IMR-90 (cell line): ENCODE measurements around the gene CLCA2. TPM values are rescaled to one million over a fixed set of nuclear protein-coding genes. Genes with fewer than 3 reads are reported as not detected.

ENCODE experiments used
- ATAC-seq: fragments of 200-7000 bp; cut with Tn5 transposase; 2 replicates; pipeline ENCODE4 v1.9.1; 2020; ENCODE audit warnings: low read depth, mild to moderate bottlenecking, moderate library complexity
- BruUV-seq: library from RNA; stranded (reverse); fragments of 400-500 nt; replicated peaks from 2 replicates; lab custom pipeline; 2021; lab: Mats Ljungman, UMichigan
- CTCF ChIA-PET: fragments of 300-600 bp; formaldehyde crosslinking; extraction: SDS; loops from one replicate; lab custom pipeline; 2021; ENCODE audit warnings: antibody characterized with exemption; lab: Yijun Ruan, JAX
- POLR2A ChIA-PET: fragments of 300-600 bp; sonication (Branson Sonifier 250); formaldehyde crosslinking; loops from one replicate; lab custom pipeline; 2022; ENCODE audit warnings: antibody characterized with exemption; ENCODE audit not compliant: unreplicated experiment; lab: Charles Lee
- DNase-seq: peaks from one replicate; pipeline ENCODE4 v3.0.0; 2013
- H2AFZ ChIP-seq: replicated peaks from 2 replicates; pipeline ENCODE3; 2013; ENCODE audit warnings: low read length, mild to moderate bottlenecking; ENCODE audit not compliant: poor library complexity
- H2AK5ac ChIP-seq: 2 replicates; pipeline ENCODE4 v1.6.1; 2013; ENCODE audit warnings: low read depth, low read length, inconsistent platforms
- H2AK9ac ChIP-seq: replicated peaks from 2 replicates; pipeline ENCODE3; 2013; ENCODE audit warnings: mild to moderate bottlenecking, low read depth, low read length, moderate library complexity; ENCODE audit not compliant: poor library complexity
- H2BK120ac ChIP-seq: 2 replicates; pipeline ENCODE4 v1.6.1; 2013; ENCODE audit warnings: low read depth, low read length, inconsistent platforms
- H2BK15ac ChIP-seq: 3 replicates; pipeline ENCODE4 v1.6.1; 2013; ENCODE audit warnings: low read depth, low read length, inconsistent platforms
- H2BK20ac ChIP-seq: 2 replicates; pipeline ENCODE4 v1.6.1; 2013; ENCODE audit warnings: low read depth, mild to moderate bottlenecking, inconsistent platforms, low read length, moderate library complexity
- H2BK5ac ChIP-seq: 2 replicates; pipeline ENCODE4 v1.6.1; 2013; ENCODE audit warnings: mild to moderate bottlenecking, low read depth, low read length, inconsistent platforms; ENCODE audit not compliant: poor library complexity, severe bottlenecking
- H3K14ac ChIP-seq: replicated peaks from 2 replicates; pipeline ENCODE4 v1.6.1; 2013; ENCODE audit warnings: low read depth, low read length, inconsistent platforms
- H3K18ac ChIP-seq: 2 replicates; pipeline ENCODE4 v1.6.1; 2013; ENCODE audit warnings: low read depth, low read length, control low read depth
- H3K23ac ChIP-seq: 2 replicates; pipeline ENCODE4 v1.6.1; 2013; ENCODE audit warnings: low read depth, low read length, inconsistent platforms
- H3K27ac ChIP-seq: 2 replicates; pipeline ENCODE4 v1.5.1; 2013; ENCODE audit warnings: mild to moderate bottlenecking, control low read depth, low read length; ENCODE audit not compliant: insufficient read depth
- H3K27me3 ChIP-seq: 2 replicates; pipeline ENCODE4 v1.6.1; 2013; ENCODE audit warnings: low read length; ENCODE audit not compliant: control insufficient read depth, insufficient read depth
- H3K36me3 ChIP-seq: 2 replicates; pipeline ENCODE4 v1.6.1; 2013; ENCODE audit warnings: low read length, mixed read lengths; ENCODE audit not compliant: control insufficient read depth, insufficient read depth
- H3K4ac ChIP-seq: 2 replicates; pipeline ENCODE4 v1.6.1; 2013; ENCODE audit warnings: low read depth, low read length, inconsistent platforms
- H3K4me1 ChIP-seq: 2 replicates; pipeline ENCODE4 v1.6.1; 2013; ENCODE audit warnings: low read length, mixed read lengths; ENCODE audit not compliant: control insufficient read depth, insufficient read depth
- H3K4me2 ChIP-seq: 2 replicates; pipeline ENCODE4 v1.6.1; 2013; ENCODE audit warnings: low read depth, mild to moderate bottlenecking, control low read depth, low read length, moderate library complexity
- H3K4me3 ChIP-seq: 2 replicates; pipeline ENCODE4 v1.5.1; 2013; ENCODE audit warnings: low read depth, mild to moderate bottlenecking, control low read depth, low read length, moderate library complexity; ENCODE audit not compliant: insufficient read depth
- H3K56ac ChIP-seq: 2 replicates; pipeline ENCODE4 v1.6.1; 2013; ENCODE audit warnings: low read length, inconsistent platforms; ENCODE audit not compliant: insufficient read depth; ENCODE audit errors: extremely low read depth
- H3K79me1 ChIP-seq, 2 experiments: 2 replicates each; pipeline ENCODE4 v1.6.1; 2013; ENCODE audit warnings: low read length in 2 of 2, inconsistent platforms in 1 of 2, low read depth in 1 of 2
- H3K9ac ChIP-seq: 2 replicates; pipeline ENCODE4 v1.6.1; 2013; ENCODE audit warnings: low read depth, low read length, control low read depth
- H3K9me1 ChIP-seq: 2 replicates; pipeline ENCODE4 v1.6.1; 2013; ENCODE audit warnings: low read length, inconsistent platforms; ENCODE audit not compliant: insufficient read depth
- H3K9me3 ChIP-seq: 2 replicates; pipeline ENCODE4 v1.6.1; 2013; ENCODE audit warnings: low read length; ENCODE audit not compliant: control insufficient read depth, insufficient read depth
- H4K20me1 ChIP-seq: 2 replicates; pipeline ENCODE4 v1.6.1; 2013; ENCODE audit warnings: low read length, inconsistent platforms; ENCODE audit not compliant: insufficient read depth
- H4K5ac ChIP-seq: 2 replicates; pipeline ENCODE4 v1.6.1; 2013; ENCODE audit warnings: mild to moderate bottlenecking, low read depth, low read length, control low read depth
- H4K8ac ChIP-seq, 2 experiments: 2 replicates each; pipeline ENCODE4 v1.6.1; 2013; ENCODE audit warnings: low read depth in 2 of 2, low read length in 2 of 2, control low read depth in 1 of 2, inconsistent platforms in 1 of 2
- H4K91ac ChIP-seq: 2 replicates; pipeline ENCODE4 v1.6.1; 2013; ENCODE audit warnings: low read depth, low read length, inconsistent platforms; ENCODE audit not compliant: insufficient read depth
- BHLHE40 ChIP-seq: fragments of 150-350 bp; IDR thresholded peaks from 2 replicates; pipeline ENCODE4 v1.6.1; 2016; ENCODE audit warnings: mild to moderate bottlenecking, low read depth, low read length
- CEBPB ChIP-seq: IDR thresholded peaks from 2 replicates; pipeline ENCODE4 v1.6.1; 2012; ENCODE audit warnings: low read depth, low read length, improper control_type of control experiment
- CHD1 ChIP-seq: IDR thresholded peaks from 2 replicates; pipeline ENCODE4 v1.6.1; 2012; ENCODE audit warnings: low read depth, low read length, improper control_type of control experiment
- CTCF ChIP-seq: conservative IDR thresholded peaks from 2 replicates; pipeline ENCODE4 v1.5.1; 2012; ENCODE audit warnings: mild to moderate bottlenecking, low read depth, low read length, improper control_type of control experiment
- ELK1 ChIP-seq: fragments of 150-350 bp; IDR thresholded peaks from 2 replicates; pipeline ENCODE4 v1.6.1; 2016; ENCODE audit warnings: low read depth, mild to moderate bottlenecking, low read length, moderate library complexity, borderline replicate concordance
- FOS ChIP-seq: fragments of 150-350 bp; IDR thresholded peaks from 2 replicates; pipeline ENCODE4 v1.6.1; 2016; ENCODE audit warnings: low read depth, low read length
- NFE2L2 ChIP-seq: fragments of 150-350 bp; IDR thresholded peaks from 2 replicates; pipeline ENCODE4 v1.6.1; 2016; ENCODE audit warnings: low read depth, mild to moderate bottlenecking, low read length
- RCOR1 ChIP-seq: IDR thresholded peaks from 2 replicates; pipeline ENCODE4 v1.6.1; 2012; ENCODE audit warnings: mild to moderate bottlenecking, low read length, improper control_type of control experiment; ENCODE audit not compliant: insufficient replicate concordance
- SMC3 ChIP-seq: fragments of 150-350 bp; IDR thresholded peaks from 2 replicates; pipeline ENCODE4 v1.6.1; 2016; ENCODE audit warnings: low read depth, mild to moderate bottlenecking, antibody characterized with exemption, low read length, moderate library complexity
- USF2 ChIP-seq: fragments of 150-350 bp; IDR thresholded peaks from 2 replicates; pipeline ENCODE4 v1.6.1; 2017; ENCODE audit warnings: mild to moderate bottlenecking, antibody characterized with exemption, low read length, low read depth
- WGBS, 2 experiments: methylation state at CpG; one replicate each; pipeline versions ENCODE4 v1.1.5 to v1.1.7; 2013; ENCODE audit warnings: missing lambda C conversion rate in 2 of 2; ENCODE audit not compliant: insufficient read length in 1 of 2; ENCODE audit errors: extremely low coverage in 2 of 2; 5-methylcytosine and 5-hydroxymethylcytosine counted together
- dilution Hi-C: fragments of 300-500 bp; cut with HindIII; formaldehyde crosslinking; loops from one replicate; pipeline ENCODE4 v1.14.3; 2018; ENCODE audit warnings: low sequenced_read_pairs; ENCODE audit not compliant: unreplicated experiment
- in situ Hi-C: fragments of 300-500 bp; cut with MboI; formaldehyde crosslinking; loops from 3 replicates; pipeline ENCODE4 v1.14.3; 2019; ENCODE audit warnings: low sequenced_read_pairs, inconsistent platforms, mixed read lengths
- intact Hi-C: fragments of 100-400 bp; cut with micrococcal nuclease; formaldehyde crosslinking; loops from 2 replicates; pipeline ENCODE4 v1.10.0; 2022
- polyA plus RNA-seq, 3 experiments: library from polyadenylated mRNA; depleted of rRNA; stranded (reverse); fragments of >200 nt; gene quantifications; 2 replicates each; pipeline ENCODE4 v1.2.3, GENCODE V29; 2012; ENCODE audit warnings: low replicate concordance in 1 of 3
- total RNA-seq: library from RNA; depleted of rRNA; stranded (reverse); fragments of >200 nt; gene quantifications from 2 replicates; pipeline ENCODE4 v1.2.3, GENCODE V29; 2012

CLCA2 gene
- total and polyA plus RNA-seq, 2 of the 4 experiments (the other 2 are of a cell fraction), result 0.09 to 0.18 TPM

GRCh38 chr1:86489242-86489878, 65.4 kb downstream of the CLCA2 start:
- Histone ChIP-seq H3K4ac (no peak overlapping the region), H2BK20ac (no peak overlapping the region), H3K56ac (no peak overlapping the region), H3K27ac (no peak overlapping the region), H2AFZ (no peak overlapping the region), H2AK5ac (no peak overlapping the region), H3K27me3 (peaks cover 12% of the 10 kb centered on the region), H3K9me1 (no peaks in the 10 kb centered on the region), H3K36me3 (no peaks in the 10 kb centered on the region), H4K5ac (no peak overlapping the region), H4K8ac (no peak overlapping the region), H2BK5ac (no peak overlapping the region), H4K20me1 (no peaks in the 10 kb centered on the region), H3K14ac (no peak overlapping the region), H3K18ac (no peak overlapping the region), H3K4me2 (no peak overlapping the region), H3K23ac (no peak overlapping the region), H4K91ac (no peak overlapping the region), H2BK120ac (no peak overlapping the region), H2AK9ac (no peak overlapping the region), H2BK15ac (no peak overlapping the region), H3K4me3 (no peak overlapping the region), H3K9ac (no peak overlapping the region), H3K79me1 (no peaks in the 10 kb centered on the region), H3K4me1 (no peaks in the 10 kb centered on the region), H3K9me3 (no peaks in the 10 kb centered on the region)
- ATAC-seq (no peak), DNase-seq (no peak)
- dilution Hi-C loops, result no loop called here
- CTCF ChIA-PET, result interaction anchor here (1.4 kb wide), 1 partner anchor 10 kb away, joined by 3 read pairs; no protein-coding TSS in a partner anchor
- intact Hi-C loops, result no loop called here
- in situ Hi-C loops, result loop anchor here (25.0 kb wide), 1 partner anchor 598 kb away; no protein-coding TSS in a partner anchor
- POLR2A ChIA-PET, result no interaction called here
- TF ChIP-seq SMC3 (no peak), USF2 (no peak), NFE2L2 (no peak), CHD1 (no peak), CEBPB (no peak), BHLHE40 (no peak), ELK1 (no peak), CTCF (no peak), FOS (no peak), RCOR1 (no peak)
- no TSS peak for BruUV-seq
- WGBS, 2 experiments, result no CpG with 5 or more reads among the region's 2 CpGs
